Stomach smooth muscle (tissue), 2 donors: ENCODE data around the gene MRPS18B.

Experiments used
- H3K27ac ChIP-seq: one replicate; pipeline ENCODE4 v1.7.0; 2013; ENCODE audit warnings: mild to moderate bottlenecking, low read length, inconsistent platforms
- H3K27me3 ChIP-seq, 2 donors: one replicate each; pipeline ENCODE4 v1.7.0; 2013; ENCODE audit warnings: low read length in 2 of 2; ENCODE audit not compliant: insufficient read depth in 2 of 2, control insufficient read depth in 1 of 2
- H3K36me3 ChIP-seq, 2 donors: one replicate each; pipeline ENCODE4 v1.7.0; 2013; ENCODE audit warnings: low read length in 2 of 2; ENCODE audit not compliant: control insufficient read depth in 2 of 2, insufficient read depth in 2 of 2
- H3K4me1 ChIP-seq: one replicate; pipeline ENCODE4 v1.7.0; 2013; ENCODE audit warnings: low read length; ENCODE audit not compliant: control insufficient read depth, insufficient read depth
- H3K4me3 ChIP-seq, 2 donors: one replicate each; pipeline ENCODE4 v1.7.0; 2013; ENCODE audit warnings: low read length in 2 of 2
- H3K9ac ChIP-seq, 2 donors: one replicate each; pipeline ENCODE4 v1.7.0; 2013; ENCODE audit warnings: low read length in 2 of 2, mild to moderate bottlenecking in 1 of 2
- H3K9me3 ChIP-seq, 2 donors: one replicate each; pipeline ENCODE4 v1.7.0; 2013; ENCODE audit warnings: low read length in 2 of 2; ENCODE audit not compliant: control insufficient read depth in 2 of 2
- donor health status: healthy.
- donor health status: Pancreatic carcinoma.

Gene MRPS18B

GRCh38 chr6:30617565-30618269 lies at the start of gene MRPS18B:
MRPS18B (plus strand) TSS chr6:30617840; CDS start chr6:30617866, 26 bp downstream.
- Histone ChIP-seq H3K36me3 (peaks cover 23 to 26% of the 10 kb centered on the region in 2 donors), H3K4me3 (peak within 1 kb of the TSS; percentile 78 to 94)

GRCh38 chr6:30568245-30568644 lies 49.4 kb upstream of the MRPS18B start:
- no peak overlapping the region for H3K4me3 ChIP-seq
- peaks cover 22% of the 10 kb centered on the region for H3K4me1 ChIP-seq
- H3K9ac ChIP-seq, result no peak overlapping the region
- peaks cover 0 to 2% of the 10 kb centered on the region in 2 donors for H3K36me3 ChIP-seq
- no peaks in the 10 kb centered on the region for H3K27me3 ChIP-seq
- no peaks in the 10 kb centered on the region for H3K9me3 ChIP-seq
- no peak overlapping the region for H3K27ac ChIP-seq

More at GRCh38 chr6:30617565-30618269, at the start of gene MRPS18B:
- H3K27ac ChIP-seq, result peak within 1 kb of the TSS; percentile 99
- H3K9me3 ChIP-seq, result no peaks in the 10 kb centered on the region
- H3K9ac ChIP-seq, result peak within 1 kb of the TSS; percentile 96 to 100
- no peaks in the 10 kb centered on the region for H3K27me3 ChIP-seq
- H3K4me1 ChIP-seq, result peaks cover 24% of the 10 kb centered on the region

- Histone ChIP-seq H3K4me1 (peaks cover 22% of the 10 kb centered on the region), H3K27ac (peak overlapping the region; percentile 86), H3K4me3 (peak overlapping the region; percentile 97 to 99), H3K9me3 (no peaks in the 10 kb centered on the region), H3K9ac (peak overlapping the region; percentile 95 to 98), H3K27me3 (no peaks in the 10 kb centered on the region), H3K36me3 (no peaks in the 10 kb centered on the region)
These were observed 47.4 kb upstream of the MRPS18B start for GRCh38 chr6:30570263-30570662.

GRCh38 chr6:30570740-30571074 lies 46.9 kb upstream of the MRPS18B start:
- Histone ChIP-seq H3K4me1 (peaks cover 22% of the 10 kb centered on the region), H3K4me3 (peak overlapping the region; percentile 97 to 99), H3K9ac (peak overlapping the region; percentile 95 to 98), H3K27me3 (no peaks in the 10 kb centered on the region), H3K27ac (peak overlapping the region; percentile 86), H3K9me3 (no peaks in the 10 kb centered on the region), H3K36me3 (no peaks in the 10 kb centered on the region)

DNA sequence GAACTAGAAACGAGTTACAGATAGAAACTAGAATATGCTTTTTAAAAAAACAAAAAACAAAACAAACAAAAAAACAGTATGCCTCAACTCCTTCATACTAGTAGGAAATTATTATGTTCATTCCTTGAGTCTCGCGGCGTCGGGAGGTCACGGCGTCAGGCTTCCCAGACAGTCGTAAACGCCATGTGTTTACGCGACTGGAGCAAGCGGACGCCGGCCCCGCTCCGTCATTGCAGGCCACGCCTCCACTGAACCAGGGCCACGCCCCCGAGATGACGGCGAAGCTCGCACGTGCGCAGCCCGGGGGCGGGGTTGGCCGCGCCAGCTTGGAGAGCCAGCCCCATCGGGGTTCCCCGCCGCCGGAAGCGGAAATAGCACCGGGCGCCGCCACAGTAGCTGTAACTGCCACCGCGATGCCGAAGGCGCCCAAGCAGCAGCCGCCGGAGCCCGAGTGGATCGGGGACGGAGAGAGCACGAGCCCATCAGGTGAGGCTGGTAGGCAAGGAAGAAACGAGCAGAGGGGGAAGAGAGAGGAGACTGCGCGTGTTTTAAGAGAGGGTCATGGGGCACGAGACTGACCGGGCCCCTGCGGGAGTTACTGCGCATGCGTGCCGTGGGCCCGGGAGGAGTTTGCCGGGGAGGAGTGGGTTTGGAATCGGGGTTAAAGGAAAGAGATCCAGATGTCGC lies 46.4 kb upstream of the MRPS18B start, which contains the start of gene ABCF1:
TSS of gene ABCF1 (plus strand) at position 368 of the 687 bp plus-strand sequence. CDS start at position 414, 46 bp downstream.
- peaks cover 22% of the 10 kb centered on the region for H3K4me1 ChIP-seq
- H3K9me3 ChIP-seq, result no peaks in the 10 kb centered on the region
- H3K4me3 ChIP-seq, result peak within 1 kb of the TSS; percentile 97 to 99
- H3K9ac ChIP-seq, result peak within 1 kb of the TSS; percentile 95 to 98
- no peaks in the 10 kb centered on the region for H3K36me3 ChIP-seq
- peak within 1 kb of the TSS; percentile 86 for H3K27ac ChIP-seq
- H3K27me3 ChIP-seq, result no peaks in the 10 kb centered on the region

DNA sequence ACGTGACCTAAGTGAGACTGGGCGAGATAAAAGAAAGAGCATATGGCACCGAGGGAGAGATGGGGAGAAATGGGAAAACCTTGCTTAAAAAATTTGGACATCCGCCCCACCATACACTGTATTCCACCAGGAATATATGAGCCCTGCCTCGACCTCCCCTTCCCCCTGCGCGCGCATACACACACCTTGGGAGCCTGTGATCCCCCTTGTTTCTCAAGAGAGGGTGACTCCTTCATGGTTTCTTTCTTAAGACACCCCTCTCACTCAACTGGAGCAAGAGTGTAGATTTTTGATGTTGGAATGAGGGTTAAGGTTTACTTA lies 45.9 kb upstream of the MRPS18B start:
- Histone ChIP-seq H3K36me3 (peaks cover 0 to 3% of the 10 kb centered on the region in 2 donors), H3K4me1 (peaks cover 22% of the 10 kb centered on the region), H3K27ac (peak overlapping the region; percentile 86), H3K9ac (peak overlapping the region; percentile 93 to 98), H3K27me3 (no peaks in the 10 kb centered on the region), H3K9me3 (no peaks in the 10 kb centered on the region), H3K4me3 (peak overlapping the region; percentile 97 to 99)

DNA sequence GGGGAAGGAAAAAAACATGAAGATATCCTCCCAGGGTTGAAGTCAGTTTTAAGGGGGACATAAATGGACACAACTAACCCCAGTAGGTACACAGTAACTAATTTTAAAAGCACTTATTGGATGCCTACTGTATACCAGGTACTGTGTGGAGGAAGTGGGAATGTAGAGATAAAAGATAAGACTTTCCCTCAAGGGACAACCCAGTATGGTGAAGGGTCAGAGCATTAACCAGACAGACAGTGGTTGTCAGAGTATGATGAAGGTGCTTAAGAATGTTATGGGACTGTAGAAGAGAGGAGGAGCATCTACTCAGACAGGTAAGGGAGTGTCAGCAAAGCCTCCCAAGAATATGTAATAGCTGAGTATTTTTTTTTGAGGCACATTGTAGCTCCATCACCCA lies 45.5 kb upstream of the MRPS18B start:
- Histone ChIP-seq H3K9ac (peak overlapping the region; percentile 93 to 98), H3K36me3 (peaks cover 2 to 6% of the 10 kb centered on the region in 2 donors), H3K4me3 (peak overlapping the region; percentile 97 to 99), H3K9me3 (no peaks in the 10 kb centered on the region), H3K4me1 (peaks cover 22% of the 10 kb centered on the region), H3K27ac (peak overlapping the region; percentile 86), H3K27me3 (no peaks in the 10 kb centered on the region)

DNA sequence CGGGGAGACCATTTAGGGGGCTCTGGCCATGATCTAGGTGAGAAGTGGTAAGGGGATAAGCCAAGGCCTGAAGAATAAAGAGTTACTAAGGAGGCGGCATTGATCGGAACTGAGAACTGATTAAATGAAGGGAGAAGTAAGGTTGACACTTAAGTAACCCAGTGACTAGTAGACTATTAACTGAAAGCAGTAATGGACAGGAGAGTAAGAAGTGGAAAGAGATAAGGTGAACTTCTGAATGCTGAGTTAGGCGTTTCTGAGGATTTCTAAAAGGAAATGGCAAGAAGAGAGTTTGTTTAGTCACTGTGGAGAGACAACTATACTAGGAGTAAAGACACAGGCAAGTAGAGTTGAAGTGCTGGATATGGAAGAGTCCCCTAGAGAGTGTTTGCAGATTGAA lies 44.5 kb upstream of the MRPS18B start:
- Histone ChIP-seq H3K9ac (no peak overlapping the region), H3K27ac (no peak overlapping the region), H3K4me1 (peaks cover 22% of the 10 kb centered on the region), H3K27me3 (no peaks in the 10 kb centered on the region), H3K9me3 (no peaks in the 10 kb centered on the region), H3K36me3 (peaks cover 12 to 16% of the 10 kb centered on the region in 2 donors), H3K4me3 (no peak overlapping the region)

GRCh38 chr6:30578051-30578450 lies 39.6 kb upstream of the MRPS18B start:
- no peak overlapping the region for H3K4me3 ChIP-seq
- H3K27ac ChIP-seq, result no peak overlapping the region
- H3K36me3 ChIP-seq, result peaks cover 47 to 50% of the 10 kb centered on the region in 2 donors
- no peaks in the 10 kb centered on the region for H3K27me3 ChIP-seq
- H3K4me1 ChIP-seq, result no peaks in the 10 kb centered on the region
- no peaks in the 10 kb centered on the region for H3K9me3 ChIP-seq
- no peak overlapping the region for H3K9ac ChIP-seq

GRCh38 chr6:30583921-30584320 lies 33.7 kb upstream of the MRPS18B start:
- Histone ChIP-seq H3K27me3 (no peaks in the 10 kb centered on the region), H3K9me3 (no peaks in the 10 kb centered on the region), H3K27ac (no peak overlapping the region), H3K4me1 (no peaks in the 10 kb centered on the region), H3K9ac (no peak overlapping the region), H3K4me3 (no peak overlapping the region), H3K36me3 (peaks cover 73 to 74% of the 10 kb centered on the region in 2 donors)
